ENCODE results near the gene RELL2.

RELL2 gene

DNA sequence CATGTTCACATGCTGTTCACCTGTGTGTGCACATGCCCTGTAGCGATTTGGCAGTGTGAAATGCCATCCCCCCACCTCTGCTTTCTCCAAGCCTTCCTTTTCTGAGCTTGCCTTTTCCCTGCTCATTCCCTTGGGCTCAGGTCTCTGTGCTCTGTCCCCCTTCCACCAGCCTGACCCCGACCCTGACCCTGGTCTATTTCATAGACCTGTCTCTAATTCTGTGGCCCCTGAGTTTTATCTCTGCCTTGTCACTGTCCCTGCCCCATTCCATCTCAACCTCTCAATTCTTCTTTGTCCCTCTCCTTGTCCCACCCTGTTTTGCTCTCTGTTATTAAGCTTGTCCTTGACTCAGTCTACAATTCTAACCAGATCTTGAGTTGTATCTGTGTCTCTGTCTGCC, 44.5 kb downstream of the RELL2 start:
- no peak for DNase-seq

- no peak for DNase-seq
Observed at GRCh38 chr5:141681695-141682641, 45.2 kb downstream of the RELL2 start, which contains the start of gene ARAP3. TSS of gene ARAP3 (minus strand) at chr5:141682230. CDS start at chr5:141680486, 1,744 bp downstream.

- DNase-seq, result no peak
Observed at GRCh38 chr5:141683596-141684141, 46.9 kb downstream of the RELL2 start.

- no peak for DNase-seq
Observed at GRCh38 chr5:141685591-141685990, 48.8 kb downstream of the RELL2 start.

DNA sequence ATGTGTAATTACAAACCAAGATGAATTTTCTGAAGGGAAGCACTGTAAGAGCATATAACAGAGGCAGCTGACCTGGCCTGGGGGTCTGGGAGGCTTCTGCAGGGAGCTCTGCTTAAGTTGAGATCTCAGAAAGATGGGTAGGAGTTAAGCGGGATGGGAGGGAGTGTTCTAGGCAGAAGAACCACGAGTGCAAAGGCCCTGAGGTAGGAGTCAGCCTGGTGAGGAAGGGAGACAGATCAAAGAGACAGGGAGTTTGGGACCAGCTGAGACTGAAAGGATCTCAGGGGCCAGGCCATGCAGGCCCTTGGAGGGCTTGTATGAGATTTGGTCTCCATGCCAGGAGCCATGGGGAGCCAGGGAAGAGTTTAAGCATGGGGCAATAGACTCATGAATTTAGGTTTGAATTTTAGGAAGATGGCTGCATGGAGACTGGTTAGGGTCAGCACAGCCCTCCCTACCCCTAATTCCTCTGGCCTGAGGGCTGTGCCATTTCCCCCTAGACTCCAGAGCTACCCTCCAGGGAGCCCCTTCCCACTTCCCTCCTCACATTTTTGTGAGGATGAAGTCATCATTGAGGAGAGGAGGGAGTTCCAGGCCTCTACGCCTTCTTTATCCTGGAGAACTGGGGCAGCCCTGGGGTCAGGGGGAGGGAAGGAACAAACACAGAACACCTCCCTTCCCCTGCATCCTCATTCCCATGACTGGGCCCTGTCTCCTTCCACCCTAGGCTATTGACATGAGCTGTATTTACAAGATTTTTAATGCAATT, 50.0 kb downstream of the RELL2 start:
- no peak for DNase-seq

Measured in NCI-H1930 (cell line).